Endothelial cell (in vitro differentiated cells): ENCODE results near the gene USH2A. TPM values are rescaled to one million over a fixed set of nuclear protein-coding genes. Genes with fewer than 3 reads are reported as not detected.
"Not testable (repeated sequence)": the region's sequence is repeated elsewhere in the genome, so short reads cannot be mapped to it uniquely, and the experiment has no call there.

ENCODE experiments used
- DNase-seq: peaks from one replicate; pipeline ENCODE4 v3.0.0; 2021; ENCODE audit warnings: low spot score
- H3K27ac Mint-ChIP-seq: one replicate; pipeline ENCODE4 v1.8.0; 2021; ENCODE audit warnings: mixed read lengths, inconsistent platforms; ENCODE audit not compliant: unreplicated experiment
- H3K27me3 Mint-ChIP-seq: one replicate; pipeline ENCODE4 v1.8.0; 2021; ENCODE audit warnings: mild to moderate bottlenecking, moderate library complexity, mixed read lengths, inconsistent platforms; ENCODE audit not compliant: unreplicated experiment
- H3K36me3 Mint-ChIP-seq: one replicate; pipeline ENCODE4 v1.8.0; 2021; ENCODE audit warnings: mild to moderate bottlenecking, low read depth, mixed read lengths, inconsistent platforms; ENCODE audit not compliant: unreplicated experiment
- H3K4me1 Mint-ChIP-seq: one replicate; pipeline ENCODE4 v1.8.0; 2021; ENCODE audit warnings: mild to moderate bottlenecking, mixed read lengths, inconsistent platforms; ENCODE audit not compliant: unreplicated experiment
- H3K4me3 Mint-ChIP-seq: one replicate; pipeline ENCODE4 v1.8.0; 2021; ENCODE audit warnings: mild to moderate bottlenecking, mixed read lengths, inconsistent platforms; ENCODE audit not compliant: unreplicated experiment
- H3K9me3 Mint-ChIP-seq: one replicate; pipeline ENCODE4 v1.8.0; 2021; ENCODE audit warnings: mixed read lengths, inconsistent platforms; ENCODE audit not compliant: unreplicated experiment
- total RNA-seq: library from RNA; stranded (reverse); fragmentation: NEBNext Ultra II Directional; extraction: Animal tissue kit (Norgen Biotek cat#: 25700); gene quantifications from one replicate; pipeline ENCODE4 v1.2.1, GENCODE V29; 2021; ENCODE audit not compliant: unreplicated experiment
- TF ChIP-seq, protein P1 (sequence below): fragments of 200-600 bp; sonication (generic); IDR thresholded peaks from one replicate; pipeline ENCODE4 v1.5.0; 2021; ENCODE audit warnings: antibody characterized with exemption; ENCODE audit not compliant: unreplicated experiment

The USH2A gene
- total RNA-seq, 1 donor from 2014 or later = not detected

DNA sequence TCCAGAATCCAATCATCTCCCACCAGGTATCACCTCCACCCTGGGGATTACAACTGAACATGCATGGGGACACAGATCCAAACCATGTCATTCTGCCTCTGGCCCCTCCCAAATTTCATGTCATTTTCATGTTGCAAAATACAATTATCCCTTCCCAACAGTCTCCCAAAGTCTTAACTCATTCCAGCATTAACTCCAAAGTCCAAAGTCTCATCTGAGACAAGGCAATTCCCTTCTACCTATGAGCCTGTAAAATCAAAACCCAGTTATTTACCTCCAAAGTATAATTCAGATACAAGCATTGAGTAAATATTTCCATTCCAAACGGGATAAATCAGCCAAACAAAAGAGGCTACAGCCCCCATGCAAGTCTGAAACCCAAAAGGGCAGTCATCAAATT lies 73.1 kb downstream of the USH2A start:
- Mint-ChIP-seq H3K27ac (no peak overlapping the region), H3K9me3 (no peaks in the 10 kb centered on the region), H3K36me3 (no peaks in the 10 kb centered on the region), H3K4me1 (no peaks in the 10 kb centered on the region), H3K27me3 (no peaks in the 10 kb centered on the region), H3K4me3 (no peak overlapping the region)
- TF ChIP-seq, protein P1, sequence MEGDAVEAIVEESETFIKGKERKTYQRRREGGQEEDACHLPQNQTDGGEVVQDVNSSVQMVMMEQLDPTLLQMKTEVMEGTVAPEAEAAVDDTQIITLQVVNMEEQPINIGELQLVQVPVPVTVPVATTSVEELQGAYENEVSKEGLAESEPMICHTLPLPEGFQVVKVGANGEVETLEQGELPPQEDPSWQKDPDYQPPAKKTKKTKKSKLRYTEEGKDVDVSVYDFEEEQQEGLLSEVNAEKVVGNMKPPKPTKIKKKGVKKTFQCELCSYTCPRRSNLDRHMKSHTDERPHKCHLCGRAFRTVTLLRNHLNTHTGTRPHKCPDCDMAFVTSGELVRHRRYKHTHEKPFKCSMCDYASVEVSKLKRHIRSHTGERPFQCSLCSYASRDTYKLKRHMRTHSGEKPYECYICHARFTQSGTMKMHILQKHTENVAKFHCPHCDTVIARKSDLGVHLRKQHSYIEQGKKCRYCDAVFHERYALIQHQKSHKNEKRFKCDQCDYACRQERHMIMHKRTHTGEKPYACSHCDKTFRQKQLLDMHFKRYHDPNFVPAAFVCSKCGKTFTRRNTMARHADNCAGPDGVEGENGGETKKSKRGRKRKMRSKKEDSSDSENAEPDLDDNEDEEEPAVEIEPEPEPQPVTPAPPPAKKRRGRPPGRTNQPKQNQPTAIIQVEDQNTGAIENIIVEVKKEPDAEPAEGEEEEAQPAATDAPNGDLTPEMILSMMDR = no peak
- no peak for DNase-seq

DNA sequence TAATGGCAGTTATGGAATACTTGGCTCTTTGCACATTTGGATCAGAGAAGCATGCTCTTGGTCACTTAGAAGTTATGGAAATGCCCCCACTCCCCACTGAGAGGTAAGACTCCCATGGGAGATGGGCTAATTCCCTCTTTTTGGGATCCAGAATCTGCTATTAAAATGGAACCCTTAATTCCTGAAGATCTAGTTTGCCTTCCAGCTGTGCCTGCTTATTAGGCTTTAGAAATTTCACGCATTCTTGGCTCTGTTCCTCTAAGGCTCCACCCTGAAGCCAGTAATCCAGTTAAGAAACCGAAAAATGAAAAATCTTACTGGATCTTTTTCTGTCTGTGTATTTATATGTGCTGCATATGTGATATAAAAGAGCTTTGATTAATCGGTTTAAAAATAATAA lies 76.7 kb downstream of the USH2A start:
- no peaks in the 10 kb centered on the region for H3K4me1 Mint-ChIP-seq
- H3K9me3 Mint-ChIP-seq = no peaks in the 10 kb centered on the region
- DNase-seq = no peak
- no peak overlapping the region for H3K27ac Mint-ChIP-seq
- H3K27me3 Mint-ChIP-seq = peaks cover 1% of the 10 kb centered on the region
- H3K36me3 Mint-ChIP-seq = no peaks in the 10 kb centered on the region
- H3K4me3 Mint-ChIP-seq = no peak overlapping the region
- TF ChIP-seq, protein P1 = no peak

DNA sequence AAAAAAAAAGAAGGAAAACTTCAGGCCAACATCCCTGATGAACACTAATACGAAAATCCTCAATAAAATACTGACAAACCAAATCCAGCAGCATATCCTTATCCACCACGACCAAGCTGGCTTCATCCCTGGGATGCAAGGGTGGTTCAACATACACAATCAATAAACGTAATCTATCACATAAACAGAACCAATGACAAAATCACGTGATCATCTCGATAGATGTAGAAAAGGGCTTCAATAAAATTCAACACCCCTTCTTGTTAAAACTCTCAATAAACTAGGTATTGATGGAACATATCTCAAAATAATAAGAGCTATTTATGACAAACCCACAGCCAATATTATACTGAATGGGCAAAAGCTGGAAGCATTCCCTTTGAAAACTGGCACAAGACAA lies 82.7 kb downstream of the USH2A start:
- not testable (repeated sequence) for H3K36me3 Mint-ChIP-seq, DNase-seq, H3K9me3 Mint-ChIP-seq, H3K27me3 Mint-ChIP-seq, H3K4me3 Mint-ChIP-seq, H3K27ac Mint-ChIP-seq, H3K4me1 Mint-ChIP-seq

DNA sequence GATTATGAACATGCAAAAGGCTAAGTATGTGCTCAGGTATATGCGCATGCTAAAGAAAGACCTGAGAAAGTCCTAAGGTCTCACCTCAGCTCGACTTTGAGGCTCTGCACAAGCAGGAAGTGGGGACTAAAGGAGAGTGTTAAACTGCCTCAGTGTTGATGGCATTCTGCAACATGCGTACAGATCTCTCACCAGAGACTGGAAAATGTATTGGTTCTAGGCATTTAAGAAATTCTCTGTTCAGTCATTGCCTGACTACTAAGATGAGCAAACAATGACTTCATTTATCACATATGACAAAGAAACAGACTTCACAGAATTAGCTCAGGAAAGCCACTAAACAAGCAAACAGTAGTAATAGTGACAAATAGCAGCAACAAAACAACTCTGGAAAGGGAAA lies 90.8 kb downstream of the USH2A start:
- H3K4me3 Mint-ChIP-seq = no peak overlapping the region
- TF ChIP-seq, protein P1 = no peak
- no peaks in the 10 kb centered on the region for H3K9me3 Mint-ChIP-seq
- H3K36me3 Mint-ChIP-seq = no peaks in the 10 kb centered on the region
- no peaks in the 10 kb centered on the region for H3K27me3 Mint-ChIP-seq
- no peak overlapping the region for H3K27ac Mint-ChIP-seq
- H3K4me1 Mint-ChIP-seq = peaks cover 2% of the 10 kb centered on the region
- DNase-seq = no peak

DNA sequence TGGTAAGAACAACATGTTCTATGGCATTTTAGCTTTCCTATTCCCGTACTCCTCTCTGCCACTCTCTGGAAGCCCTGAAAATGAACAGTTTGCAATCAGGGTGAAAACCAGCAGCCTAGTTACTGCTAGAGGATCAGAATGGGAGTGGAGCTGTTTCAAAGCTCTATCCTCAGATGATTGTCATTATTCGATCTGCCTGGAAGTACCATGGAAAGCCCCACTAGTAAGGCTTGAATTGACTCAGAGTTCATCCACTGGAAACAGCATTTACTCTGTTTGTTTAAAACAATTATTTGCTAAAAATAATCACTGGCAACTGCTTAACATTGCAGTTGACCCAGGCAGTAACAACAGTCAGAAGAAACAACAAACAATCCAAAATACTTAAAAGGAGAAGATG lies 91.2 kb downstream of the USH2A start:
- H3K4me3 Mint-ChIP-seq = no peak overlapping the region
- H3K4me1 Mint-ChIP-seq = peaks cover 2% of the 10 kb centered on the region
- DNase-seq = no peak
- no peaks in the 10 kb centered on the region for H3K27me3 Mint-ChIP-seq
- no peaks in the 10 kb centered on the region for H3K36me3 Mint-ChIP-seq
- H3K9me3 Mint-ChIP-seq = no peaks in the 10 kb centered on the region
- no peak overlapping the region for H3K27ac Mint-ChIP-seq
- TF ChIP-seq, protein P1 = no peak

DNA sequence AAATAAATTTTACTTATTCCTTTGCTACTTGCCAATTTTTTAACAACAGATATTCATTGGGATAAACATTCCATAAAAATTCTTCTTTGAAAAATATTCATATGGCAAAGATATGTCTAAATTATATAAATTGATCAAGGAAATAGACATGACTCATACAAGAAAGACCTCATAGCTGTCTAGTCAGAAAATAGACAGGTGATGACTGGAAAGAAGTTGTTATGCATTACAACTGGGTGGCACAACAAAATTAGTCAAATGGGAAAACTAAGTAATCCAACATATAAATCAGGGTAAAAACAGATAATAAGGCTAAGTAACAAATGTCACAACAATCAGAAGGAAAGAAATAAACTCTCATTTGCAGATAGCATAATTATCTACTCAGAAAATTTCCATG lies 92.0 kb downstream of the USH2A start:
- Mint-ChIP-seq H3K4me3 (no peak overlapping the region), H3K36me3 (no peaks in the 10 kb centered on the region), H3K9me3 (no peaks in the 10 kb centered on the region), H3K27ac (no peak overlapping the region), H3K27me3 (no peaks in the 10 kb centered on the region), H3K4me1 (peaks cover 2% of the 10 kb centered on the region)
- DNase-seq = no peak
- TF ChIP-seq, protein P1 = no peak
